ENCODE measurements around the gene HSPA4L. TPM values are rescaled to one million over a fixed set of nuclear protein-coding genes. Genes with fewer than 3 reads are reported as not detected.

The HSPA4L gene
- total RNA-seq, 1 experiment from 2014 or later, result 16.4 TPM

GRCh38 chr4:127783955-127784770 is 2.0 kb downstream of the HSPA4L start:
- Mint-ChIP-seq H3K36me3 (ENCODE audit: insufficient read depth, unreplicated experiment) (peaks cover 36% of the 10 kb centered on the region), H3K4me3 (ENCODE audit: low read depth, unreplicated experiment) (peak overlapping the region; percentile 97), H3K4me1 (ENCODE audit: low read depth, unreplicated experiment) (no peaks in the 10 kb centered on the region), H3K9me3 (ENCODE audit: low read depth, unreplicated experiment) (no peaks in the 10 kb centered on the region), H3K27me3 (ENCODE audit: unreplicated experiment) (no peaks in the 10 kb centered on the region), H3K27ac (ENCODE audit: unreplicated experiment) (peak overlapping the region; percentile 85)
- no TSS peak for BruUV-seq (replicated peaks)
- DNase-seq, result no peak
- intact Hi-C loops (cut with micrococcal nuclease; ENCODE audit: unreplicated experiment), result no loop called here
- CTCF ChIA-PET, result interaction anchor here (0.6 kb wide), 1 partner anchor 34 kb away, joined by 3 read pairs; no protein-coding TSS in a partner anchor
- TF ChIP-seq CTCF (IDR thresholded peaks at IDR 0.05; ENCODE audit: unreplicated experiment), result no peak

GRCh38 chr4:127788517-127788916 is 6.4 kb downstream of the HSPA4L start:
- H3K27me3 Mint-ChIP-seq (ENCODE audit: unreplicated experiment), result no peaks in the 10 kb centered on the region

GRCh38 chr4:127791391-127791790 is 9.3 kb downstream of the HSPA4L start:
- intact Hi-C loops (cut with micrococcal nuclease; ENCODE audit: unreplicated experiment), result no loop called here
- no peaks in the 10 kb centered on the region for H3K27me3 Mint-ChIP-seq (ENCODE audit: unreplicated experiment)

More at GRCh38 chr4:127788517-127788916, 6.4 kb downstream of the HSPA4L start:
- no peak overlapping the region for H3K27ac Mint-ChIP-seq (ENCODE audit: unreplicated experiment)
- DNase-seq, result peak; percentile 4
- CTCF ChIA-PET, result interaction anchor here (0.6 to 0.9 kb wide), 2 partner anchors 66 to 166 kb away, joined by 3 read pairs; no protein-coding TSS in a partner anchor
- no peaks in the 10 kb centered on the region for H3K9me3 Mint-ChIP-seq (ENCODE audit: low read depth, unreplicated experiment)
- H3K36me3 Mint-ChIP-seq (ENCODE audit: insufficient read depth, unreplicated experiment), result peaks cover 11% of the 10 kb centered on the region
- TF ChIP-seq CTCF (IDR thresholded peaks at IDR 0.05; ENCODE audit: unreplicated experiment), result no peak
- no TSS peak for BruUV-seq (replicated peaks)
- no peak overlapping the region for H3K4me3 Mint-ChIP-seq (ENCODE audit: low read depth, unreplicated experiment)
- intact Hi-C loops (cut with micrococcal nuclease; ENCODE audit: unreplicated experiment), result no loop called here
- H3K4me1 Mint-ChIP-seq (ENCODE audit: low read depth, unreplicated experiment), result peaks cover 8% of the 10 kb centered on the region

GRCh38 chr4:127793528-127793927 is 11.4 kb downstream of the HSPA4L start:
- Mint-ChIP-seq H3K36me3 (ENCODE audit: insufficient read depth, unreplicated experiment) (no peaks in the 10 kb centered on the region), H3K4me3 (ENCODE audit: low read depth, unreplicated experiment) (no peak overlapping the region), H3K27me3 (ENCODE audit: unreplicated experiment) (no peaks in the 10 kb centered on the region), H3K9me3 (ENCODE audit: low read depth, unreplicated experiment) (peaks cover 2% of the 10 kb centered on the region), H3K4me1 (ENCODE audit: low read depth, unreplicated experiment) (peaks cover 8% of the 10 kb centered on the region), H3K27ac (ENCODE audit: unreplicated experiment) (no peak overlapping the region)
- intact Hi-C loops (cut with micrococcal nuclease; ENCODE audit: unreplicated experiment), result no loop called here
- no peak for DNase-seq
- CTCF ChIA-PET, result no interaction called here
- TF ChIP-seq CTCF (IDR thresholded peaks at IDR 0.05; ENCODE audit: unreplicated experiment), result no peak
- no TSS peak for BruUV-seq (replicated peaks)

More at GRCh38 chr4:127791391-127791790, 9.3 kb downstream of the HSPA4L start:
- TF ChIP-seq CTCF (IDR thresholded peaks at IDR 0.05; ENCODE audit: unreplicated experiment), result no peak
- H3K4me3 Mint-ChIP-seq (ENCODE audit: low read depth, unreplicated experiment), result no peak overlapping the region
- peaks cover 8% of the 10 kb centered on the region for H3K4me1 Mint-ChIP-seq (ENCODE audit: low read depth, unreplicated experiment)
- CTCF ChIA-PET, result no interaction called here
- peaks cover 2% of the 10 kb centered on the region for H3K9me3 Mint-ChIP-seq (ENCODE audit: low read depth, unreplicated experiment)
- no peak for DNase-seq
- no peaks in the 10 kb centered on the region for H3K36me3 Mint-ChIP-seq (ENCODE audit: insufficient read depth, unreplicated experiment)
- no TSS peak for BruUV-seq (replicated peaks)
- H3K27ac Mint-ChIP-seq (ENCODE audit: unreplicated experiment), result no peak overlapping the region
